Posterior vena cava (tissue), 2 donors: ENCODE data around the gene OCSTAMP. TPM values are rescaled to one million over a fixed set of nuclear protein-coding genes. Genes with fewer than 3 reads are reported as not detected.

Source experiments
- DNase-seq: peaks from one replicate; pipeline ENCODE4 v3.0.0-alpha.2; 2020; ENCODE audit warnings: low spot score
- intact Hi-C, 2 donors: fragments of 100-400 bp; cut with DNase I; formaldehyde crosslinking; loops; one replicate each; pipeline versions ENCODE4 v1.14.1 to v1.14.2; 2022 to 2023
- long read RNA-seq, 2 donors: library from polyadenylated mRNA; unstranded; transcript quantifications; one replicate each; pipeline ENCODE4 v2.0.0, GENCODE V29; 2020 to 2021
- total RNA-seq, 2 donors: library from RNA; stranded (reverse); fragmentation: NEBNext Ultra II Directional; extraction: Animal tissue kit (Norgen Biotek cat#: 25700); gene quantifications; one replicate each; pipeline ENCODE4 v1.2.1, GENCODE V29; 2021
- donor health status: DM: yes; HTN: yes; CAD: no.
- donor health status: DM: yes; HTN: yes; CAD: no.

The OCSTAMP gene
- total RNA-seq, result not detected
- long read RNA-seq, donor 1, result 0 reads
- long read RNA-seq, donor 2, result 0 reads

- intact Hi-C loops, result no loop called here
- DNase-seq, result no peak
These were observed at the start of gene OCSTAMP for GRCh38 chr20:46550461-46550860. Gene OCSTAMP, minus strand, starts transcription at chr20:46550654. Its CDS starts 94 bp downstream, at chr20:46550560.

GRCh38 chr20:46599227-46599987 is 49.0 kb upstream of the OCSTAMP start:
- intact Hi-C loops, result no loop called here

GRCh38 chr20:46595933-46596332 is 45.5 kb upstream of the OCSTAMP start:
- intact Hi-C loops, result no loop called here
- DNase-seq, result no peak

More at GRCh38 chr20:46599227-46599987, 49.0 kb upstream of the OCSTAMP start:
- DNase-seq, result no peak

GRCh38 chr20:46594725-46595124 is 44.3 kb upstream of the OCSTAMP start:
- no peak for DNase-seq
- intact Hi-C loops, result no loop called here

- intact Hi-C loops, result no loop called here
- DNase-seq, result no peak
These were observed 42.3 kb upstream of the OCSTAMP start for GRCh38 chr20:46592580-46593362.

GRCh38 chr20:46590443-46590842 is 40.0 kb upstream of the OCSTAMP start:
- intact Hi-C loops, result no loop called here
- no peak for DNase-seq

GRCh38 chr20:46588532-46589511 is 38.4 kb upstream of the OCSTAMP start:
- intact Hi-C loops, result no loop called here

GRCh38 chr20:46587986-46588385 is 37.5 kb upstream of the OCSTAMP start:
- intact Hi-C loops, result no loop called here
- DNase-seq, result no peak

More at GRCh38 chr20:46588532-46589511, 38.4 kb upstream of the OCSTAMP start:
- no peak for DNase-seq

- no peak for DNase-seq
- intact Hi-C loops, result no loop called here
These were observed 36.3 kb upstream of the OCSTAMP start for GRCh38 chr20:46586724-46587123.

- intact Hi-C loops, result no loop called here
- no peak for DNase-seq
These were observed 34.1 kb upstream of the OCSTAMP start for GRCh38 chr20:46584508-46584907.

GRCh38 chr20:46583411-46584214 is 33.2 kb upstream of the OCSTAMP start:
- no peak for DNase-seq
- intact Hi-C loops, result no loop called here

- DNase-seq, result no peak
- intact Hi-C loops, result no loop called here
These were observed 32.2 kb upstream of the OCSTAMP start for GRCh38 chr20:46582648-46583047.

GRCh38 chr20:46581391-46581790 is 30.9 kb upstream of the OCSTAMP start:
- DNase-seq, result no peak
- intact Hi-C loops, result no loop called here

- intact Hi-C loops, result no loop called here
These were observed 30.3 kb upstream of the OCSTAMP start for GRCh38 chr20:46580613-46581205.

GRCh38 chr20:46578745-46579144 is 28.3 kb upstream of the OCSTAMP start:
- no peak for DNase-seq
- intact Hi-C loops, result no loop called here

More at GRCh38 chr20:46580613-46581205, 30.3 kb upstream of the OCSTAMP start:
- DNase-seq, result no peak

- DNase-seq, result no peak
- intact Hi-C loops, result no loop called here
These were observed 26.4 kb upstream of the OCSTAMP start for GRCh38 chr20:46576774-46577395.

- intact Hi-C loops, result no loop called here
These were observed 25.5 kb upstream of the OCSTAMP start for GRCh38 chr20:46575937-46576461.

More at GRCh38 chr20:46575937-46576461, 25.5 kb upstream of the OCSTAMP start:
- DNase-seq, result no peak
